ENCODE data around the gene LRG1.
A peak's percentile ranks its signal among the peaks of the same experiment; 100 is the strongest.
"Not testable (repeated sequence)": the region's sequence is repeated elsewhere in the genome, so short reads cannot be mapped to it uniquely, and the experiment has no call there.

LRG1 gene

GRCh38 chr19:4533835-4534424 lies 5.9 kb downstream of the LRG1 start:
- no peak for FAIRE-seq
- no peak for TF ChIP-seq TAF1 (IDR thresholded peaks at IDR 0.05; ENCODE audit: low read depth, low read length)
- TF ChIP-seq SPI1 (IDR thresholded peaks at IDR 0.05; ENCODE audit: low read depth, low read length): no peak
- no peak for TF ChIP-seq POLR2AphosphoS5 (IDR thresholded peaks at IDR 0.05; ENCODE audit: low read depth, low read length)
- no peak for DNase-seq (ENCODE audit: insufficient read length, low spot score)

DNA sequence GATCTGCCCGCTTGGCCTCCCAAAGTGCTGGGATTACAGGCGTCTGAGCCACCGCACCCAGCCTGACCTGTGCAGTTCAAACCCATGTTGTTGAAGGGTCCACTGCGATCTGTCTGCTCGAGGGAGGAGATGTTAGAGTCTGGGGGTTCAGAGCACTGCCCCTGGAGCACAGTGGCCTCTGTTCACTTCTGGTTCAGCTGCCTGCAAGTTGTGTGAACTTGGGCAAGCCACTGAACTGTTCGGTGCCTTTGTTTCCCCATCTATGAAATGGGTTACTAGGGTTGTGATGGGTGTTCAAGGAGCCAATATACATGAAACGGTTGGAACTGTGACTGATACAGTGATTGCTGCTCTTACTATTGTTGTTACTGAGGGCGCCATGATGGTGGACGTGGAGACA lies 6.5 kb downstream of the LRG1 start:
- DNase-seq (ENCODE audit: insufficient read length, low spot score) (no peak), FAIRE-seq (no peak)
- no peak for TF ChIP-seq PAX5 (IDR thresholded peaks at IDR 0.05; ENCODE audit: insufficient read depth, low read length, severe bottlenecking)
- TF ChIP-seq SPI1 (IDR thresholded peaks at IDR 0.05; ENCODE audit: low read depth, low read length): no peak
- TF ChIP-seq POLR2AphosphoS5 (IDR thresholded peaks at IDR 0.05; ENCODE audit: low read depth, low read length): no peak
- TF ChIP-seq POU2F2 (IDR thresholded peaks at IDR 0.05; ENCODE audit: low read depth, low read length): no peak
- TF ChIP-seq TAF1 (IDR thresholded peaks at IDR 0.05; ENCODE audit: low read depth, low read length): no peak
- TF ChIP-seq POLR2A (IDR thresholded peaks at IDR 0.05; ENCODE audit: low read depth, low read length): no peak

GRCh38 chr19:4531562-4532165 lies 8.2 kb downstream of the LRG1 start:
- no peak for DNase-seq (ENCODE audit: insufficient read length, low spot score)
- no peak for FAIRE-seq
- no peak for TF ChIP-seq POU2F2 (IDR thresholded peaks at IDR 0.05; ENCODE audit: low read depth, low read length)
- TF ChIP-seq TAF1 (IDR thresholded peaks at IDR 0.05; ENCODE audit: low read depth, low read length): no peak
- no peak for TF ChIP-seq POLR2AphosphoS5 (IDR thresholded peaks at IDR 0.05; ENCODE audit: low read depth, low read length)
- TF ChIP-seq PAX5 (IDR thresholded peaks at IDR 0.05; ENCODE audit: insufficient read depth, low read length, severe bottlenecking): no peak
- no peak for TF ChIP-seq SPI1 (IDR thresholded peaks at IDR 0.05; ENCODE audit: low read depth, low read length)
- TF ChIP-seq POLR2A (IDR thresholded peaks at IDR 0.05; ENCODE audit: low read depth, low read length): no peak

GRCh38 chr19:4529924-4530522 lies 9.8 kb downstream of the LRG1 start:
- FAIRE-seq (no peak), DNase-seq (ENCODE audit: insufficient read length, low spot score) (no peak)
- TF ChIP-seq POU2F2 (IDR thresholded peaks at IDR 0.05; ENCODE audit: low read depth, low read length) (no peak), TAF1 (IDR thresholded peaks at IDR 0.05; ENCODE audit: low read depth, low read length) (no peak), SPI1 (IDR thresholded peaks at IDR 0.05; ENCODE audit: low read depth, low read length) (no peak), POLR2A (IDR thresholded peaks at IDR 0.05; ENCODE audit: low read depth, low read length) (no peak), PAX5 (IDR thresholded peaks at IDR 0.05; ENCODE audit: insufficient read depth, low read length, severe bottlenecking) (no peak), POLR2AphosphoS5 (IDR thresholded peaks at IDR 0.05; ENCODE audit: low read depth, low read length) (no peak)

DNA sequence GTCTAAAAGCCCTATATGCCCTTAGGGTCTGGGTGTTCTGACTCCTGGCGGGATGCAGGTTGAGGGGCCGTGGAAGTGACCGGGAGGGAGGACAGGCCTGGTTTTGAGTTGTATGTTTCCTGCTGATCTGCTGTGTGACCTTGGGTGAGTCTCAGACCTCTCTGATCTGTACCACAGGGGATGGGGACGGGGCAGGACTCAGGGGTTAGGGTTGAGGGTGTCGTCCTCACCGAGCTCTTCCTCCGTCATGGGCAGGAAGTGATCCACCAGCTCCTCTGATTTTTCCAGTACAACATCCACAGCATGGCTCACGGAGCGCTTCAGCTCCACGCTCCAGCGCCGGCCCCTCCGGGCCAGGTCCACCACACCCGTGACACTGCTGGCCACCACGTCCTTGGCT lies 11.0 kb downstream of the LRG1 start:
- TF ChIP-seq POU2F2 (IDR thresholded peaks at IDR 0.05; ENCODE audit: low read depth, low read length): no peak
- TF ChIP-seq POLR2AphosphoS5 (IDR thresholded peaks at IDR 0.05; ENCODE audit: low read depth, low read length): no peak
- no peak for TF ChIP-seq SPI1 (IDR thresholded peaks at IDR 0.05; ENCODE audit: low read depth, low read length)
- TF ChIP-seq PAX5 (IDR thresholded peaks at IDR 0.05; ENCODE audit: insufficient read depth, low read length, severe bottlenecking): no peak
- TF ChIP-seq POLR2A (IDR thresholded peaks at IDR 0.05; ENCODE audit: low read depth, low read length): no peak
- no peak for TF ChIP-seq TAF1 (IDR thresholded peaks at IDR 0.05; ENCODE audit: low read depth, low read length)
- DNase-seq (ENCODE audit: insufficient read length, low spot score): no peak
- no peak for FAIRE-seq

DNA sequence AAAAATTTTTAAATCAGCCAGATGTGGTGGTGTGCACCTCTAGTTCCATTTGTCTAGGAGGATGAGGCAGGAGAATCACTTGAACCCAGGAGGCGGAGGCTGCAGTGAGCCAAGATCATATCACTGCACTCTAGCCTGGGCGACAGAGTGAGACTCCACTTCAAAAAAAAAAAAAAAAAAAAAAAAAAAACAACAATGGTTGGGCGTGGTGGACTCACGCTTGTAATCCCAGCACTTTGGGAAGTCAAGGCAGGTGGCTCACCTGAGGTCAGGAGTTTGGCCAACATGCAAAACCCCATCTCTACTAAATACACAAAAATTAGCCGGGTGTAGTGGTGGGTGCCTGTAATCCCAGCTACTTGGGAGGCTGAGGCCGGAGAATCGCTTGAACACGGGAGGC lies 12.5 kb downstream of the LRG1 start:
- FAIRE-seq; DNase-seq (ENCODE audit: insufficient read length, low spot score): not testable (repeated sequence)

DNA sequence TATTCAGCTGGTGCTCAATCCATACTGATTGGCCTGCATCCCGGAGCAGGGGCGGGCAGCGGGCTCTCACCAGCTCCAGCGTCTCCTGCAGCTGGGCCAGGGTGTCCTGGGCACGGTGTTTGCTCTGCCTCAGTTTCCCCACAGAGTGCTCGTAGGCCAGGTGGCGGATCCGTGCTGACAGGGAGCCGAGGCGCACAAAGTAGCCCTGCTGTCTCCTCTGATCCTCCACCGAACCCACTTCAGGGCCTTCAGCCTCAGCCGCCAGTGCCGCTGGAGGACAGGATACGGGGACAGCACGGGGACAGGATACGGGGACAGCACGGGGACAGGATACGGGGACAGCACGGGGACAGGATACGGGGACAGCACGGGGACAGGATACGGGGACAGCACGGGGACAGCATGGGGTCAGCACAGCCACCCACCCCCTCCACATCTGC lies 14.3 kb downstream of the LRG1 start:
- DNase-seq (ENCODE audit: insufficient read length, low spot score): no peak
- TF ChIP-seq PAX5 (IDR thresholded peaks at IDR 0.05; ENCODE audit: insufficient read depth, low read length, severe bottlenecking) (no peak), POLR2AphosphoS5 (IDR thresholded peaks at IDR 0.05; ENCODE audit: low read depth, low read length) (no peak), TAF1 (IDR thresholded peaks at IDR 0.05; ENCODE audit: low read depth, low read length) (no peak), POU2F2 (IDR thresholded peaks at IDR 0.05; ENCODE audit: low read depth, low read length) (no peak), SPI1 (IDR thresholded peaks at IDR 0.05; ENCODE audit: low read depth, low read length) (no peak), POLR2A (IDR thresholded peaks at IDR 0.05; ENCODE audit: low read depth, low read length) (no peak)
- FAIRE-seq: no peak

DNA sequence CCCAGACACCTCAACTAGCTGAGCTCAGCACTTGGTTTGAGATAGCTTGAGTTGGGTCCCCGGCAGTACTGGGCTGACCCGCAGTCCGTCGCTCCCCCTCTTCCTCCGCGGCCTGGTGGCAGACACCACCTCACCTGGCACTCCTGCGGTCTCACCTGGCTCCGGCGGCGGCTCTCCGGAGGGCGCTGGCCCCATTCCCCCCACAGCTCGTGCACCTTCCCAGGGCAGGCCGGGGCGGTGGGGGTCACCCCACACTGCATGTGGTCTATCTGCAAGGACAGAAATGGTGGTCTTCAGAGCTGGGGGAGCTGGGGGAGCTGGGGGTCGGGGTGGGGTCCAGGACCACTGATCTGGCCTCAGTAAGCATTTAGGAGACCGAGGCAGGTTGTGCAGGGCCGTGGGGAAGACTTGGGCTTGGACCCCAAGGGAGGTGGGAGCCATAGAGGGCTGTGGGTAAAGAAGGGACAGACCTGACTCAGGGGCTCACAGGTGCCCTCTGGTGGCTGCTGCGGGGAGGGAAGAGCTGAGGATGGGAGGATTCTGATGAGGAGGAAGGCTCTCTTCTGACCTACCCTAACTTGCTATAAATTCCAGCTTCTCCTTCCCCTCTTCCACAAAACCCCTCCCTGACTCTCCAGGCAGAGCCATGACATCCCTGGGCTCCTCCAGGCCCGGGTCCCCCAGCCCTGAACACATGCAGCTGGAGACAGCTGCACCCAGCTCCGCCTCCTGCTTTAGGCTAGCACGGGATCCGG lies 14.9 kb downstream of the LRG1 start:
- FAIRE-seq (peak; percentile 85), DNase-seq (ENCODE audit: insufficient read length, low spot score) (peak; percentile 75)
- no peak for TF ChIP-seq TAF1 (IDR thresholded peaks at IDR 0.05; ENCODE audit: low read depth, low read length)
- TF ChIP-seq POLR2A (IDR thresholded peaks at IDR 0.05; ENCODE audit: low read depth, low read length): no peak
- no peak for TF ChIP-seq SPI1 (IDR thresholded peaks at IDR 0.05; ENCODE audit: low read depth, low read length)
- TF ChIP-seq POU2F2 (IDR thresholded peaks at IDR 0.05; ENCODE audit: low read depth, low read length): no peak
- TF ChIP-seq PAX5 (IDR thresholded peaks at IDR 0.05; ENCODE audit: insufficient read depth, low read length, severe bottlenecking): no peak
- TF ChIP-seq POLR2AphosphoS5 (IDR thresholded peaks at IDR 0.05; ENCODE audit: low read depth, low read length): no peak

DNA sequence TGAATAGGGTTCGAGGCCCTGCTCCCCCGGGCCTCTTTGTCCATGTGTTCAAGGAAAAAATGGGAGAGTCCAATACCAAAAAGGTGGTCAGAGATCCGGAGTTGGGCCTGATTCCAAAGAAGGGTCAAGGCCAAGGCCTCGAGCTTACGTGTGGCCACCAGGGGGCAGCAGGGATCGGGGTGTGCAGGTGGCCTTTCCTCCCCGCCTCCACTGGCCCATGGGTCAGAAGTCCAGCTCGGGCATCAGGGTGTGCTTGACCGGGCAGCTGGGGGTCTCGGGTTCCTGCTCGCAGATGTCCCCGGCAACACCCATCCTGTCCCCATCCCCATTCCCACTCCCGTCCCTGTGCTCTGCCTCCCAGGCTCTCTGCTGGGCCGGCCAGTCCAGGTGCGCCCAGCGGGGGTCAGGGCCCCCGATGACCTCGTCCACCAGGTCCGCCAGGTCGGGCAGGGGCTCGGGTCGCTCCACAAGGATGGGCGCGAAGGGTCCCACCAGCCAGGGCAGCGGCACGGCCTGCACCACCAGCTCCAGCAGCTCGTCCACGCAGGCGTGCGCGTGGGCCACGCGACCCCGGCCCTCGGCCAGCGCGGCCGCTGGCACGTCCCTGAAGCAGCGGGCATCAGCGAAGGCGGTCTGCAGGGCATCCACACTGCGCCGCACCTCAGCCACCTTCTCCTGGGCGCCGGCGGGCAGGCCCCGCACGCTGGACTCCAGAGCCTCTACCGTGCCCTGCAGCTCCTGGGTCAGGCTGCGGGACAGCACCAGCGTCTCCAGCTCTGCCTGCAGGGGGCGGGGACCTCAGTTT lies 16.3 kb downstream of the LRG1 start:
- DNase-seq (ENCODE audit: insufficient read length, low spot score) (no peak), FAIRE-seq (peak; percentile 70)
- TF ChIP-seq TAF1 (IDR thresholded peaks at IDR 0.05; ENCODE audit: low read depth, low read length) (no peak), POU2F2 (IDR thresholded peaks at IDR 0.05; ENCODE audit: low read depth, low read length) (no peak)

All from GM12891 (cell line).